Retina (tissue), 1 donor: ENCODE data around the gene FCN3.
"Not testable (repeated sequence)": the region's sequence is repeated elsewhere in the genome, so short reads cannot be mapped to it uniquely, and the experiment has no call there.

Experiments
- DNase-seq: peaks from one replicate; pipeline ENCODE4 v3.0.0-alpha.2; 2016

The FCN3 gene

GRCh38 chr1:27398405-27399149 lies 24.0 kb upstream of the FCN3 start:
- DNase-seq, result no peak

DNA sequence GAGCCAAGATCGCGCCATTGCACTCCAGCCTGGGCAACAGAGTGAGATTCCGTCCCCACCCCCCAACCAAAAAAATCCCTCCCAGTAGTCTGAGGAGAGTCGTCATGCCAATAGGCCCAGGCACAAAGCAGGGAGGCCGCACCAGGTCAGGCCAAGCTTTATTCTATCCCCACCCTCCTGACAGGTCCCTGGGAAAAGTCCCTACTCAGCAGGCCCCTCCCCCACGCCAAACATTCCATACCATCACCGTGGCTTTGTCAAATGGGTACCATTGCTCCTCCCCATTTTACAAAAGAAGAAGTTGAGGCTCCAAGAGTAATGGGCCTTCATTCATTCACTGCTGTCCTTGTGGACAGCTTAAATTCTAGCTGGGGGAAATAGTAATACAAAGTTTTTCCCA lies 23.1 kb upstream of the FCN3 start:
- DNase-seq, result no peak

DNA sequence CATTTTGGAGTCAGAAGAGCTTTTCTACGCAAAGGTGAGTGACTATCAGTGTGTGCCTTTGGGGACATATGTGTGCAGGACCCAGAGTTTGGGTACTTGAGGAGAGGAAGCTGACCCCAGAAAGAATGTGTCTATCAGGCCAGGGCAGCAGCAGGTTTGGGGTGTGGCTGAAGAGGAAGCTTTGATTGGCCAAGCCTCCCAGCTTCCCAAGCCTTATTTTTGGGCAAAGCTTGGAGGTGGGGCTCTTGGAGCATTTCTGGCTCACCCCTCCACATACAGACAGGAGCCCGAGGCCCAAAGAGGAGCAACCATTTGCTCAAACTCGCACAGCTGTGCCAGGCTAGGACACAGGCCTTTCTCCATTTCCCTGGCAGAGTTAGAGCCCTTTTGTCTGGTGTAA lies 22.5 kb upstream of the FCN3 start:
- no peak for DNase-seq

DNA sequence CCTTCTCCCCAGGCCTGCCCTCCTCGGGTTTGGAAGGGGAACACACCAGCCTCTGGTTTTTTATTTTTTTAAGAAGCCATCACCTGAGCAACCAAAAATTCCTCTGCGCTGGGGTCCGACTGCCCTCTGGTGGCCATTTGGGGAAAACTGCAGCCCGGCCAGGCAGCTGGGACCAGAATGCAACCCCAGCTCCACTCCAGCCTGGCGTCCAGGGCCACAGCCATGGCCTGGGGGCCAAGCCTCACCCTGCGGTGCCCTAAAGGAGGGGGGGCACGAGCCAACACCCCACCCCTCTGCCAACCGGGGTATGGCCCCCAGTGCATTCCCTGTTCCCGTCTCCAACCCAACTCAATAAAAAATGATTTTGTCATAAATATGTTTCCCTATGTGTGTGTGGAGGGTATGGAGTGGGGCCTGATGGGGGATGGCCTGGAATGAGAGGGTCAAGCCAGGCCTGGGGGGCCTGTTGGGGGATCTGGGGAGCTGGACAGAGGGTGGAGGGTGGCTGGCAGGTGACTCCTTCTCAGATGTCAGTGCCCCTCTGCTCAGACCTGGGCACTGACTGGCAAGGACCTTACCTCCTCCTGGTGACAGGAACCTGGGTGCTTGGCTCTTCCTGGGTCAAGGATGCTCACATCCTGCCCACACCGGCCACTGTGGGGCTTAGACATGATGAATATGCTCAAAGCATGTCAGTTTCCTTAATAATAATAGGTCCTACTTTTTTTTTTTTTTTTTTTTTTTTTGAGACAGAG lies 21.0 kb upstream of the FCN3 start:
- peak; percentile 87 for DNase-seq

DNA sequence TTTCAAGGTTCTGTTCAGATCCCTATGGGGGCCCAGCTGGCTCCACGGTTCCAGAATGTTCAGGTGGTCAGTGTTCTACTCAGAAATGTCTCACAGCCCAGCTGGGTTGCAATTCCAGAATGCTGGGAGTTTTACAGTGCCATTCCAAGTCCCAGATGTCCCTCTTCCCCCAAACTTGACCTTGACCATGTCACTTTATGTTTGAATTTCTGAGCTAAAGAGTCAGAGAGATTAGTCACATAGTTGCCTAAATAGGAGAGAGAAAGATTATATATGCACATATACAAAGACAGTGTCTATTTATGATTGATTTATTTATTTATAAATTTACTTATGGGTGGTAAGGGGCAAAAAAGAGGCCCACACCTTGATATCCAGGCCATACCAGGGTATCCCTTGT lies 20.3 kb upstream of the FCN3 start:
- DNase-seq, result no peak

GRCh38 chr1:27394282-27394658 lies 19.6 kb upstream of the FCN3 start:
- no peak for DNase-seq

DNA sequence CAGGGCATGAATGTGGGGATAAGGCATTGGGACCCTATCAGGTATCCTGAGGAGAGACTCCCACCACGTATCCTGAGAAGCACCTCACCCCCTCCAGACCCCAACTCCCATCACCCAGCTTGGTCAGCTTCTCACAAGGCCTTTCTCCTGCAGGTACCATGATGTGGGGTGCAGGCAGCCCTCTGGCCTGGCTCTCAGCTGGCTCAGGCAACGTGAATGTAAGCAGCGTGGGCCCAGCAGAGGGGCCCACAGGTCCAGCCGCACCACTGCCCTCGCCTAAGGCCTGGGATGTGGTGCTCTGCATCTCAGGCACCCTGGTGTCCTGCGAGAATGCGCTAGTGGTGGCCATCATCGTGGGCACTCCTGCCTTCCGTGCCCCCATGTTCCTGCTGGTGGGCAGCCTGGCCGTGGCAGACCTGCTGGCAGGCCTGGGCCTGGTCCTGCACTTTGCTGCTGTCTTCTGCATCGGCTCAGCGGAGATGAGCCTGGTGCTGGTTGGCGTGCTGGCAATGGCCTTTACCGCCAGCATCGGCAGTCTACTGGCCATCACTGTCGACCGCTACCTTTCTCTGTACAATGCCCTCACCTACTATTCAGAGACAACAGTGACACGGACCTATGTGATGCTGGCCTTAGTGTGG lies 19.1 kb upstream of the FCN3 start:
- DNase-seq, result peak; percentile 14

DNA sequence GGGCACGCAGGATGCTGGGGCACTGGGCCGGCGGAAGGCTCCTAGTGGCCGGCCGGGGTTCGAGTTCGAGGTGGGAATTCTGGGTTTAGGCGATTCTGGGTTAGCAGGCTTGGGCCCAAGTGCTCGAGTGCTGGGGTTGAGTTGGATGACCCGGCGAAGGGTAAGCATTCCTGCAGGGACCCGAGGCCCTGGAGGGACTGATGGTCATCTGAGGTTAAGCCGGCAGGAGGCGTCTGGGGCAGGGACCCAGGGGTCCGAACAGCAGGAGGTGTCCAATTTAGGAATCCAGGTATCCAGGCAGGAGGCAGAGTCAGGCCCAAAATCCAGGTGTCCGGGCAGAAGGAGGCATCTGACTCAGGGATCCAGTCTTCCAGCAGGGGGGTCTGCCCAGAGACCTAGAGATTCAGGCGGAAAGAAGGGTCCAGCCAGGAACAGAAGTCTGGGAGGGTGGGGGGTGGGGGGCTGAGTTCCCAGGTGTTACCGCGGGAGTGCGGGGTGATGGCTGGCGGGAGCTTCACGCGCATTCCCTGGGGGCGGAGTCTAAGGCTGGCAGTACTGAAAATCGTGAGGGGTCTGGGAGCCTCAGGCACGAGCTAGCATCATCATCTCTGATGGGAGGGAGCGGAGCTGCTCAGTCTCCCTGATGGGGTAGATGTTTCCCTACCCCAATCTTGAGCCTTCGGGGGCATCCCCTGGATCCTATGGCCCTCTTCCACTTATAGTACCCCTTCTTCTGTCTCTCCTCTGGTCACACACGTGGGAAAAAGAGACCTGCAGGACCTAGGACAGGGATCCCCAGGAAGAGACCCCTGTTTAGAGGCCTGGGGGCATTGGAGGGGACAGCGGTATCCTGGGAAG lies 18.4 kb upstream of the FCN3 start:
- DNase-seq, result no peak

GRCh38 chr1:27392096-27392777 lies 17.6 kb upstream of the FCN3 start, which contains the start of gene GPR3:
GPR3 (plus strand) TSS chr1:27392622; CDS start chr1:27393799, 1,177 bp downstream.
- DNase-seq, result peak; percentile 91

GRCh38 chr1:27391511-27392095 lies 17.0 kb upstream of the FCN3 start:
- DNase-seq, result no peak

DNA sequence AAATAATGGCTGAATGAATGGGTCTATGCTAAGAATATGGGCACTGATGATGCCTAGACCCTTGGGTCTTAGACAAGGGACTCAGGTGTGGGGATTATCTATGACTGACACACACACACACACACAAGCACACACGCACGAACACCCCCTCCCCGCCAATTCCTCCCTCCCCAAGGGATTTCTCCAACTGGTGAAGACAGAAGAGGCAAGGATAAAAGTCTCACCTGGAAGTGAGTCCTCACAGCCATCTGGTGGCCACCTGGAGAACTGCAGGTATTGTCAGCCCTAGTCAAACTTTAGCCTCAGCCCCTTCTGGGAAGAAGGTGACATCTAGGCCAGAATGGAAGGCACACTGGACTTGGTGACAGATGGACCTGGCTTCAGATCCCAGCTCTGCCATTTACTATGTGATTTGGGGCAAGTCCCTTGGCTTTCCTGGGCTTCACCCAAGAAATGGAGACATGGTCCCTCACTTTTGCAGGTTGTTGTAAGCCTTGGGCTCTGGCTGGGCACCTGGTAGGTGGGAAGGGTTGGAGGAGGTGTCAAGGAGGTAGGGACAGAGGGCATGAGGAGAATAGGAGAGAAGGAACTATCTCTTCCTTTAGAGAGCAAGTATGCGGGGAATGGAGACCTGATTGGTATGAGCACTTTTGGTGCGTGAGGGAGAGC lies 13.8 kb upstream of the FCN3 start:
- peak; percentile 50 for DNase-seq

- DNase-seq, result not testable (repeated sequence)
Measured at GRCh38 chr1:27384797-27385196, 10.2 kb upstream of the FCN3 start.

DNA sequence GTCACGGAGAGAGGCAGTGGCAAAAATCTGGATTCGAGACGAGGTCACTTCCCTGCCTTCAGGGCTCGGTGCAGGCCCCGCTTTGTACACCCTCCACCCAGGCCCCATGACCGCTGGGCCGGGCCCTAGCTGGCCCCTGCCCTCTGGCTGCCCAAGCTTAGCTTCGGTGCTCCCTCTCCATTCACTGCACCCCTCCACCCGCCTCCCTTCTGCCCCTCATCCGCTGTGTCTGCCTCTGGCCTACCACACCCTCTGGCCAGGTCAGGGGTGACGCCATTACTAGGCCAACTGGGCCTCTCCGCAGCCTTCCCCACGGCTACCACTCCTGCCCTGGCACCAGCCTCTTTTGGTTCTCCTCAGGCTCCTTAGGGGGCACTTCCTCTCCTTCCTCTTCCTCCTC lies 9.0 kb upstream of the FCN3 start:
- no peak for DNase-seq

DNA sequence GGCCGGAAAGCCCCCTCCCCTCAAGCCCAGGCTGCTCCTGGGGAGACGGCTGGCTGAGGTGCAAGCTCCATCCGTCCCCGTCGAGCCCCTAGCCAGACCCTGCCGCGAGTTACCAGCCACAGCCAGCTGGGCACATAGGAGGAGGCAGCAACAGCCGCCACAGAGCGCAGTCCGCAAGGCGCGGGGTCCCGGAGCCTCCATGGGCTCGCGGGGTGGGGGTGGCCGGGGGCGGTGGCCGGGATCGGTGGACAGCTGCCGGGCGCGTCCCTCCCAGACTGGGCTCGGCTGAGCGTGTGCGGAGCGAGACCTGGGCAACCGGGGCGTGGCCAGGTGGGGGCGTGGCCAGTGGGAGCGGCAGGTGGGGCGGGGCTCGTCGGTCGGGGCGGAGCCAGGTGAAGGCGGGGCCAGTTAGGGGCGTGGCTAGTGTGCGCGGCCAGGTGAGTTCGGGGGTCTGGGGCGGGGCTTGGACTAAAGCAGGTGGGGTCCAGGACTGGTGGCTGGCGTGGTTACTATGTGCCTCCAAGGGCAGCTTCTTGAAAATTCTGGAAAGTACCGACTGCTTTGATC lies 8.5 kb upstream of the FCN3 start, which contains the start of gene CD164L2:
TSS of gene CD164L2 (minus strand) at position 295 of the 567 bp plus-strand sequence. CDS start at position 201, 94 bp downstream.
- DNase-seq, result no peak

DNA sequence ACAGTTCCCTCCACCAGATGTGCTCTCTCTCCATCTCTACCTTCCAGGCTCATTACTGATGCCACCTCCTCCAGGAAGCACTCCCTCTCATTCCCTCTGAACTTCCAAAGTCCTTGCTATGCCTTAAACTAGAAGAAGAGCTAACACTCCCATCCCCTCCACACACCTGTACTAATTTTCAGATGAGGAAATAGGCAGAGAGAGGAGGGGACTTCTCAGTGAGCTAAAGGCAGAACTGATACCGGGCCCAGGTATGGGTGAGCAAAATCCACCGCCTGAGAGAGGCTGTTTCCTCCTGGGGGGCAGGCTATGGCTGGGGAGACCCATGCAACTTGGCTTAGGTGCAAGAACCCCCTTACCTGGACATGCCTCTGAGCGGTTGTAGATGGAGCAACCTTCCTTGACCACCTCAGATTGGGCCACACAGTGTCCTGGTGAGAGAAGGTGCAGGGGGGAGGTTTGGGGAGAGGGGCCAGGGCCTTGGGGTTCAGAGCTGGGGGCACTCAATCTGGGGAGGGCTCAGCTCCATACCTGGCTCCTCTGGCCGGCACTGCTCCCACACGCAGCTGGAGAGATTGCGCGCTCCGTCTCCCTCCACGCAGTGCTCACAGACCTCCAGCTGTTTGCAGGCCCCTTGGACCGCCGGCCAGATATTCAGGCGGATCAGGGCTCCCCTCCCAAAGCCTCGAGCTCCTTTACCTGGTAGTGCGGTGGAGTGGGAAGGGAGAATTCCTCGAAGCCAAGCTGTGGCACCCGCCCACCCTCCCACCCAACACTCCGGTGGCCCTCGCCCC lies 7.5 kb upstream of the FCN3 start:
- no peak for DNase-seq

- DNase-seq, result peak; percentile 25
Measured at GRCh38 chr1:27380766-27381733, 6.4 kb upstream of the FCN3 start.

GRCh38 chr1:27380224-27380623 lies 5.6 kb upstream of the FCN3 start:
- no peak for DNase-seq

GRCh38 chr1:27379564-27380122 lies 5.0 kb upstream of the FCN3 start:
- DNase-seq, result no peak
